PC-9 (cell line): Measurements from ENCODE around the gene CHD1L. TPM values are rescaled to one million over a fixed set of nuclear protein-coding genes. Genes with fewer than 3 reads are reported as not detected.

ENCODE experiments used
- BruUV-seq: library from RNA; stranded (reverse); fragments of 400-500 nt; replicated peaks from 2 replicates; lab custom pipeline; 2021; lab: Mats Ljungman, UMichigan
- CTCF ChIA-PET: fragments of 300-600 bp; sonication (Branson Sonifier 250); formaldehyde crosslinking; loops from one replicate; lab custom pipeline; 2022; ENCODE audit warnings: antibody characterized with exemption; lab: Charles Lee
- POLR2A ChIA-PET: fragments of 300-600 bp; sonication (Branson Sonifier 250); formaldehyde crosslinking; loops from one replicate; lab custom pipeline; 2022; ENCODE audit warnings: antibody characterized with exemption; ENCODE audit not compliant: unreplicated experiment; lab: Charles Lee
- DNase-seq, 2 experiments: peaks; one replicate each; pipeline versions ENCODE4 v3.0.0 to v3.0.0-alpha.2; 2015 to 2022; ENCODE audit warnings: mixed read lengths in 1 of 2
- H2AFZ ChIP-seq: fragments of 200-600 bp; sonication (generic); 2 replicates; pipeline ENCODE4 v1.8.1; 2017; ENCODE audit warnings: antibody characterized with exemption
- H3F3A ChIP-seq: fragments of 200-600 bp; sonication (generic); 2 replicates; pipeline ENCODE4 v1.8.1; 2017; ENCODE audit warnings: antibody characterized with exemption, mild to moderate bottlenecking, low read depth; ENCODE audit not compliant: insufficient read depth
- H3K27ac ChIP-seq: fragments of 200-600 bp; sonication (generic); 2 replicates; pipeline ENCODE4 v1.6.1; 2016; ENCODE audit warnings: mixed run types
- H3K27me3 ChIP-seq: fragments of 200-600 bp; sonication (generic); 2 replicates; pipeline ENCODE4 v1.6.1; 2016; ENCODE audit warnings: low read depth, mixed run types; ENCODE audit not compliant: insufficient read depth
- H3K36me3 ChIP-seq: fragments of 200-600 bp; sonication (generic); 2 replicates; pipeline ENCODE4 v1.6.1; 2016; ENCODE audit warnings: low read depth, mixed run types
- H3K4me1 ChIP-seq: fragments of 200-600 bp; sonication (generic); replicated peaks from 2 replicates; pipeline ENCODE4 v1.6.1; 2016; ENCODE audit warnings: mixed run types; ENCODE audit not compliant: insufficient read depth
- H3K4me2 ChIP-seq: fragments of 200-600 bp; sonication (generic); 2 replicates; pipeline ENCODE4 v1.6.1; 2017; ENCODE audit warnings: mixed run types
- H3K4me3 ChIP-seq: fragments of 200-600 bp; sonication (generic); 2 replicates; pipeline ENCODE4 v1.6.1; 2016; ENCODE audit warnings: mixed run types
- H3K79me2 ChIP-seq: fragments of 200-600 bp; sonication (generic); 2 replicates; pipeline ENCODE4 v1.6.1; 2017; ENCODE audit warnings: low read depth, mixed run types
- H3K9me2 ChIP-seq: fragments of 200-600 bp; sonication (generic); 2 replicates; pipeline ENCODE4 v1.8.1; 2017; ENCODE audit warnings: mild to moderate bottlenecking; ENCODE audit not compliant: insufficient read depth
- H3K9me3 ChIP-seq: fragments of 200-600 bp; sonication (generic); 2 replicates; pipeline ENCODE4 v1.8.1; 2016; ENCODE audit warnings: low read depth; ENCODE audit not compliant: insufficient read depth
- H4K20me1 ChIP-seq: fragments of 200-600 bp; sonication (generic); 2 replicates; pipeline ENCODE4 v1.8.1; 2017; ENCODE audit not compliant: insufficient read depth
- EZH2 ChIP-seq: fragments of 200-600 bp; sonication (generic); IDR thresholded peaks from 2 replicates; pipeline ENCODE4 v1.8.0; 2017; ENCODE audit warnings: antibody characterized with exemption, low read depth
- intact Hi-C: fragments of 100-400 bp; cut with micrococcal nuclease; formaldehyde crosslinking; loops from one replicate; pipeline ENCODE4 v1.10.0; 2022; ENCODE audit not compliant: unreplicated experiment
- total RNA-seq: library from RNA; stranded (reverse); gene quantifications from 2 replicates; pipeline ENCODE4 v1.2.3, GENCODE V29; 2021
- TF ChIP-seq, protein P1 (sequence below): fragments of 200-600 bp; sonication (generic); conservative IDR thresholded peaks from 2 replicates; pipeline ENCODE4 v1.6.1; 2017; ENCODE audit warnings: mixed run types, antibody characterized with exemption, mild to moderate bottlenecking, moderate library complexity

CHD1L gene
- total RNA-seq, 1 experiment from 2014 or later = 31.8 TPM

DNA sequence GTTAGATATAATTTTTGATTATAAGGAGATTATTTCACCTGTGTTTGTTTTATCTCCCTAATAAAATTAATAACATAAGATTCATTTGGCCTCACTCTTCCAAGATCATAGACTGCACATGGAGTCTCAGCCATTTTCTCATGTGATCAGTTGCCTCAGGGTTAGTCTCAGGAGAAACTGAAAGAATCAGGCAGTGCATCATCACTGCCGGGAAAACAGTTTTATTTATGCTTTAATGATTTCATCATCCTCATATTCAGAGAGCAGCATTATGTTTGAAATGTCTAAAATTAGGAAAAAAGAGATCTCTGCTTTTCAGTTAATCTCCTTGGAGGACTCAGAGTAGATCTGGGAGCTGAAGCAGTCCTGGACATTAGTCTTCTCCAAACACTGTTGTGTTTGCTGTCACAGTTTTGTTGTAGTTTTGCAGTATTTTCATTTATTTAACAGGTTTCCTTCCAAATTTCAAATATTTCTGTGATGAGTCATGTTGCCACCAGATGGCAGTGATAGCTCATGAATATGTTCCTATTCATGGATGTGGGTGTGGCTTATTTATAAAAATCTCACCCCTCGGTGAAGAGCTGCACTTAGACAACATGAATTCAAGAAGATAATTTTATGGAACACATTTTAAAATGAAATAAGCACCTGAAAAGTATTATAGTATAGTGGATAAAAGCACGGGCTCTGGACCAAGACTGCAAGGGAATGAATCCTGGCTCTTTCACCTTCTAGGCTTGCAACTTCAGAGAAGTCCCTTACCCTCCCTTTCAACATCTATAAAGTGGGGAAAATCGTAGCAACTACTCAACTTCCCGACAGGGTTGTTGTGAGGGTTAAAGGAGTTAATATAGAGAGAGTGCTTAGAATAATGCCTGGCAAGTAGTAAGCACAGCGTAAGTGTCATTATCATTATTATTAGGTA is 31.2 kb downstream of the CHD1L start:
- H4K20me1 ChIP-seq = no peaks in the 10 kb centered on the region
- no peaks in the 10 kb centered on the region for H3K79me2 ChIP-seq
- peaks cover 13% of the 10 kb centered on the region; the same call in 1 of the 2 replicates for H3K36me3 ChIP-seq
- DNase-seq = peak; percentile 13 to 69
- peak overlapping the region; percentile 40 for H3K4me2 ChIP-seq
- peaks cover 12% of the 10 kb centered on the region for H3K4me1 ChIP-seq
- peak overlapping the region; percentile 89 for H3K27ac ChIP-seq
- no TSS peak for BruUV-seq
- TF ChIP-seq EZH2 = no peak
- TF ChIP-seq, protein P1, sequence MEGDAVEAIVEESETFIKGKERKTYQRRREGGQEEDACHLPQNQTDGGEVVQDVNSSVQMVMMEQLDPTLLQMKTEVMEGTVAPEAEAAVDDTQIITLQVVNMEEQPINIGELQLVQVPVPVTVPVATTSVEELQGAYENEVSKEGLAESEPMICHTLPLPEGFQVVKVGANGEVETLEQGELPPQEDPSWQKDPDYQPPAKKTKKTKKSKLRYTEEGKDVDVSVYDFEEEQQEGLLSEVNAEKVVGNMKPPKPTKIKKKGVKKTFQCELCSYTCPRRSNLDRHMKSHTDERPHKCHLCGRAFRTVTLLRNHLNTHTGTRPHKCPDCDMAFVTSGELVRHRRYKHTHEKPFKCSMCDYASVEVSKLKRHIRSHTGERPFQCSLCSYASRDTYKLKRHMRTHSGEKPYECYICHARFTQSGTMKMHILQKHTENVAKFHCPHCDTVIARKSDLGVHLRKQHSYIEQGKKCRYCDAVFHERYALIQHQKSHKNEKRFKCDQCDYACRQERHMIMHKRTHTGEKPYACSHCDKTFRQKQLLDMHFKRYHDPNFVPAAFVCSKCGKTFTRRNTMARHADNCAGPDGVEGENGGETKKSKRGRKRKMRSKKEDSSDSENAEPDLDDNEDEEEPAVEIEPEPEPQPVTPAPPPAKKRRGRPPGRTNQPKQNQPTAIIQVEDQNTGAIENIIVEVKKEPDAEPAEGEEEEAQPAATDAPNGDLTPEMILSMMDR = peak; percentile 62
- intact Hi-C loops = loop anchor here (1.0 to 5.0 kb wide), 4 partner anchors 119 to 619 kb away; no protein-coding TSS in a partner anchor
- no peaks in the 10 kb centered on the region for H3K9me3 ChIP-seq
- H3K4me3 ChIP-seq = no peak overlapping the region
- ChIA-PET POLR2A (interaction anchor here (0.6 kb wide), 1 partner anchor 100 kb away, joined by 7 read pairs; no protein-coding TSS in a partner anchor), CTCF (interaction anchor here (0.6 to 1.9 kb wide), 5 partner anchors 31 to 619 kb away, joined by 3 to 11 read pairs (median 6); partner anchors contain the start of gene CHD1L)
- peaks cover 8% of the 10 kb centered on the region; the same call in 1 of the 2 replicates for H3F3A ChIP-seq
- no peaks in the 10 kb centered on the region for H3K9me2 ChIP-seq
- no peak overlapping the region; the same call in 1 of the 2 replicates for H2AFZ ChIP-seq
- no peaks in the 10 kb centered on the region for H3K27me3 ChIP-seq

DNA sequence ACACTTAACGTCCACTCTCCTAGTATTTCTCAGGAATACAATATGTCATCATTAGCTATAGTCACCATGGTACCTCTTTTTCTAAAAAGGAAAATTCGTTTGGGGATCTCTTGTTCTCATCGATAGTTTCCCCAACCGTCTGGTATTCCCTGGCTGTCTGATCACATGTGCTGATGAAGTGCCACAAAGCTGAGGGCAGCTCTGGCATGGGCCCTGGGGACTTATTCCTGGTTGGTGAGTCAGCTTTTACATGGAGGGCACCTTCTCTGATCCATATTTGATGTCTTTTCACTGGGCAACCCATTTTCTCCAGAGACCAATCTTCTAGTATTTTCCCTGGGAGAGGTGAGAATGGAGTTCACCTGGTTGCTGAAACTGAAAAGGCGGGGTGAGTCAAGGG is 39.5 kb downstream of the CHD1L start:
- Histone ChIP-seq H3K79me2 (no peaks in the 10 kb centered on the region), H4K20me1 (no peaks in the 10 kb centered on the region), H3K27me3 (no peaks in the 10 kb centered on the region), H3K4me1 (no peaks in the 10 kb centered on the region), H3K4me2 (no peak overlapping the region), H3K4me3 (no peak overlapping the region), H3K27ac (no peak overlapping the region), H3K9me2 (no peaks in the 10 kb centered on the region), H2AFZ (no peak overlapping the region), H3K9me3 (no peaks in the 10 kb centered on the region), H3K36me3 (peaks cover 12% of the 10 kb centered on the region; the same call in 1 of the 2 replicates), H3F3A (no peaks in the 10 kb centered on the region)
- no peak for DNase-seq
- intact Hi-C loops = no loop called here
- no TSS peak for BruUV-seq
- CTCF ChIA-PET = no interaction called here
- TF ChIP-seq, protein P1 = no peak
- TF ChIP-seq EZH2 = no peak
- POLR2A ChIA-PET = no interaction called here

DNA sequence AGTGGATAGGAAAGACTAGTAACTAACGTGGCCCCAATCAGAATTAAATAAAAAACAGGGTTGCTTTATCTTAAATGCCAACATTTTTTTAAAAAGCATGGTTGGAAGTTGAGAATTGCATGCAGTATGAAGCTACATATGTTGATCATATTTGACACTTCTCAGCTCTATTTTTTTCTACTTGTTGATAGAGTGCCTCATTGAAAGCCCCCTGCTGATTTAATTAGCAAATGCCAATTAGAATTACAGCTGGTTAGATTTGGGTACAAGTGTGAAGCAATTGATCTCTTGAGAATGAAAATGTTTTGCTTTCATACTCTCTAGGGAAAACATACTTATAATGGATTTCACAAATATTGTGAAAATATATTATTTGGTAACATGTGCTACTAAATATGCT is 40.5 kb downstream of the CHD1L start:
- no TSS peak for BruUV-seq
- Histone ChIP-seq H2AFZ (no peak overlapping the region), H3F3A (no peaks in the 10 kb centered on the region), H3K27me3 (no peaks in the 10 kb centered on the region), H3K9me3 (no peaks in the 10 kb centered on the region), H3K79me2 (no peaks in the 10 kb centered on the region), H3K9me2 (no peaks in the 10 kb centered on the region), H3K4me3 (no peak overlapping the region), H3K4me1 (no peaks in the 10 kb centered on the region), H3K27ac (no peak overlapping the region), H3K4me2 (no peak overlapping the region), H3K36me3 (peaks cover 22% of the 10 kb centered on the region), H4K20me1 (no peaks in the 10 kb centered on the region)
- no peak for DNase-seq
- no peak for TF ChIP-seq EZH2
- TF ChIP-seq, protein P1 = no peak
- intact Hi-C loops = no loop called here
- POLR2A ChIA-PET = no interaction called here
- CTCF ChIA-PET = interaction anchor here (0.6 kb wide), 1 partner anchor 107 kb away, joined by 3 read pairs; no protein-coding TSS in a partner anchor
